GM18873 (cell line): ENCODE measurements around the gene GARIN6.
"Not testable (repeated sequence)": the region's sequence is repeated elsewhere in the genome, so short reads cannot be mapped to it uniquely, and the experiment has no call there.

ENCODE experiments used
- ATAC-seq: cut with Tn5 transposase; IDR thresholded peaks from one replicate; pipeline ENCODE4 v1.9.1; 2021; ENCODE audit warnings: mild to moderate bottlenecking, moderate library complexity, moderate number of reproducible peaks; ENCODE audit not compliant: unreplicated experiment, low FRiP score

GARIN6 gene

GRCh38 chr12:99647453-99647852 lies at the start of gene GARIN6:
TSS of gene GARIN6 (plus strand) at chr12:99647753. CDS start at chr12:99648175, 422 bp downstream.
- ATAC-seq: no peak

- no peak for ATAC-seq
Measured at GRCh38 chr12:99598785-99599184, 48.8 kb upstream of the GARIN6 start.

GRCh38 chr12:99600388-99600787 lies 47.2 kb upstream of the GARIN6 start:
- ATAC-seq: peak; percentile 92

- no peak for ATAC-seq
Measured at GRCh38 chr12:99609455-99610181, 37.9 kb upstream of the GARIN6 start.

GRCh38 chr12:99611117-99611516 lies 36.4 kb upstream of the GARIN6 start:
- no peak for ATAC-seq

GRCh38 chr12:99611599-99611998 lies 36.0 kb upstream of the GARIN6 start:
- no peak for ATAC-seq

GRCh38 chr12:99618657-99619056 lies 28.9 kb upstream of the GARIN6 start:
- ATAC-seq: no peak

GRCh38 chr12:99619389-99620158 lies 28.0 kb upstream of the GARIN6 start:
- peak; percentile 85 for ATAC-seq

- no peak for ATAC-seq
Measured at GRCh38 chr12:99620159-99620479, 27.4 kb upstream of the GARIN6 start.

GRCh38 chr12:99624591-99624990 lies 23.0 kb upstream of the GARIN6 start:
- ATAC-seq: not testable (repeated sequence)

GRCh38 chr12:99627459-99627858 lies 20.1 kb upstream of the GARIN6 start:
- no peak for ATAC-seq

GRCh38 chr12:99644629-99645028 lies 2.9 kb upstream of the GARIN6 start:
- ATAC-seq: no peak

- no peak for ATAC-seq
Measured at GRCh38 chr12:99648183-99648582, 630 bp downstream of the GARIN6 start.

GRCh38 chr12:99649551-99649950 lies 2.0 kb downstream of the GARIN6 start:
- ATAC-seq: no peak

GRCh38 chr12:99658671-99659349 lies 11.3 kb downstream of the GARIN6 start:
- ATAC-seq: no peak

GRCh38 chr12:99670635-99671034 lies 23.1 kb downstream of the GARIN6 start:
- ATAC-seq: no peak

- no peak for ATAC-seq
Measured at GRCh38 chr12:99680276-99680675, 32.7 kb downstream of the GARIN6 start.

- ATAC-seq: no peak
Measured at GRCh38 chr12:99686142-99686541, 38.6 kb downstream of the GARIN6 start.

- no peak for ATAC-seq
Measured at GRCh38 chr12:99695050-99695449, 47.5 kb downstream of the GARIN6 start.
